ENCODE data around the gene PNPLA8.

PNPLA8 gene

GRCh38 chr7:108459922-108460551, 65.9 kb downstream of the PNPLA8 start:
- TF ChIP-seq TEAD4 (IDR thresholded peaks at IDR 0.05) (no peak), RAD21 (IDR thresholded peaks at IDR 0.05; ENCODE audit: low read depth) (peak; percentile 68)

- TF ChIP-seq, protein P1, sequence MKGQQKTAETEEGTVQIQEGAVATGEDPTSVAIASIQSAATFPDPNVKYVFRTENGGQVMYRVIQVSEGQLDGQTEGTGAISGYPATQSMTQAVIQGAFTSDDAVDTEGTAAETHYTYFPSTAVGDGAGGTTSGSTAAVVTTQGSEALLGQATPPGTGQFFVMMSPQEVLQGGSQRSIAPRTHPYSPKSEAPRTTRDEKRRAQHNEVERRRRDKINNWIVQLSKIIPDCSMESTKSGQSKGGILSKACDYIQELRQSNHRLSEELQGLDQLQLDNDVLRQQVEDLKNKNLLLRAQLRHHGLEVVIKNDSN (IDR thresholded peaks at IDR 0.05) = no peak
- TF ChIP-seq TEAD4 (IDR thresholded peaks at IDR 0.05) (no peak), CREB1 (IDR thresholded peaks at IDR 0.05; ENCODE audit: low read depth) (no peak), EP300 (IDR thresholded peaks at IDR 0.05; ENCODE audit: borderline replicate concordance) (no peak), FOXM1 (IDR thresholded peaks at IDR 0.05; ENCODE audit: borderline replicate concordance, low read depth) (no peak), NFIC (IDR thresholded peaks at IDR 0.05) (no peak), TCF12 (IDR thresholded peaks at IDR 0.05; ENCODE audit: low read depth) (no peak), RAD21 (IDR thresholded peaks at IDR 0.05; ENCODE audit: low read depth) (no peak), YY1 (IDR thresholded peaks at IDR 0.05; ENCODE audit: low read depth) (no peak), ZBTB7A (IDR thresholded peaks at IDR 0.05; ENCODE audit: low read depth) (no peak)
- TF ChIP-seq, protein P2, sequence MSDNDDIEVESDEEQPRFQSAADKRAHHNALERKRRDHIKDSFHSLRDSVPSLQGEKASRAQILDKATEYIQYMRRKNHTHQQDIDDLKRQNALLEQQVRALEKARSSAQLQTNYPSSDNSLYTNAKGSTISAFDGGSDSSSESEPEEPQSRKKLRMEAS (IDR thresholded peaks at IDR 0.05) = no peak
These were observed 68.1 kb downstream of the PNPLA8 start for GRCh38 chr7:108457871-108458270.

- no peak for TF ChIP-seq YY1 (IDR thresholded peaks at IDR 0.05; ENCODE audit: low read depth)
- no peak for TF ChIP-seq TCF12 (IDR thresholded peaks at IDR 0.05; ENCODE audit: low read depth)
- TF ChIP-seq, protein P1 (IDR thresholded peaks at IDR 0.05) = no peak
- TF ChIP-seq CREB1 (IDR thresholded peaks at IDR 0.05; ENCODE audit: low read depth) = no peak
- no peak for TF ChIP-seq EGR1 (IDR thresholded peaks at IDR 0.05)
- TF ChIP-seq ZBTB7A (IDR thresholded peaks at IDR 0.05; ENCODE audit: low read depth) = no peak
- TF ChIP-seq RAD21 (IDR thresholded peaks at IDR 0.05; ENCODE audit: low read depth) = no peak
- no peak for TF ChIP-seq TEAD4 (IDR thresholded peaks at IDR 0.05)
- no peak for TF ChIP-seq TAF1 (IDR thresholded peaks at IDR 0.05; ENCODE audit: low read depth)
- TF ChIP-seq EP300 (IDR thresholded peaks at IDR 0.05; ENCODE audit: borderline replicate concordance) = no peak
- TF ChIP-seq, protein P2 (IDR thresholded peaks at IDR 0.05) = no peak
- TF ChIP-seq FOXM1 (IDR thresholded peaks at IDR 0.05; ENCODE audit: borderline replicate concordance, low read depth) = no peak
- TF ChIP-seq, protein P3, sequence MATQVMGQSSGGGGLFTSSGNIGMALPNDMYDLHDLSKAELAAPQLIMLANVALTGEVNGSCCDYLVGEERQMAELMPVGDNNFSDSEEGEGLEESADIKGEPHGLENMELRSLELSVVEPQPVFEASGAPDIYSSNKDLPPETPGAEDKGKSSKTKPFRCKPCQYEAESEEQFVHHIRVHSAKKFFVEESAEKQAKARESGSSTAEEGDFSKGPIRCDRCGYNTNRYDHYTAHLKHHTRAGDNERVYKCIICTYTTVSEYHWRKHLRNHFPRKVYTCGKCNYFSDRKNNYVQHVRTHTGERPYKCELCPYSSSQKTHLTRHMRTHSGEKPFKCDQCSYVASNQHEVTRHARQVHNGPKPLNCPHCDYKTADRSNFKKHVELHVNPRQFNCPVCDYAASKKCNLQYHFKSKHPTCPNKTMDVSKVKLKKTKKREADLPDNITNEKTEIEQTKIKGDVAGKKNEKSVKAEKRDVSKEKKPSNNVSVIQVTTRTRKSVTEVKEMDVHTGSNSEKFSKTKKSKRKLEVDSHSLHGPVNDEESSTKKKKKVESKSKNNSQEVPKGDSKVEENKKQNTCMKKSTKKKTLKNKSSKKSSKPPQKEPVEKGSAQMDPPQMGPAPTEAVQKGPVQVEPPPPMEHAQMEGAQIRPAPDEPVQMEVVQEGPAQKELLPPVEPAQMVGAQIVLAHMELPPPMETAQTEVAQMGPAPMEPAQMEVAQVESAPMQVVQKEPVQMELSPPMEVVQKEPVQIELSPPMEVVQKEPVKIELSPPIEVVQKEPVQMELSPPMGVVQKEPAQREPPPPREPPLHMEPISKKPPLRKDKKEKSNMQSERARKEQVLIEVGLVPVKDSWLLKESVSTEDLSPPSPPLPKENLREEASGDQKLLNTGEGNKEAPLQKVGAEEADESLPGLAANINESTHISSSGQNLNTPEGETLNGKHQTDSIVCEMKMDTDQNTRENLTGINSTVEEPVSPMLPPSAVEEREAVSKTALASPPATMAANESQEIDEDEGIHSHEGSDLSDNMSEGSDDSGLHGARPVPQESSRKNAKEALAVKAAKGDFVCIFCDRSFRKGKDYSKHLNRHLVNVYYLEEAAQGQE (IDR thresholded peaks at IDR 0.05; ENCODE audit: low read depth) = no peak
- no peak for TF ChIP-seq CEBPB (IDR thresholded peaks at IDR 0.05)
- no peak for TF ChIP-seq NFIC (IDR thresholded peaks at IDR 0.05)
These were observed 68.9 kb downstream of the PNPLA8 start for GRCh38 chr7:108456845-108457540.

GRCh38 chr7:108455998-108456677, 69.8 kb downstream of the PNPLA8 start, which contains the start of gene NRCAM:
Gene NRCAM, minus strand, starts transcription at chr7:108456436. Its CDS starts 216,372 bp downstream, at chr7:108240064.
- no peak for TF ChIP-seq FOXM1 (IDR thresholded peaks at IDR 0.05; ENCODE audit: borderline replicate concordance, low read depth)
- TF ChIP-seq, protein P2 (IDR thresholded peaks at IDR 0.05) = peak; percentile 2; the same call in 1 of the 2 replicates
- no peak for TF ChIP-seq YY1 (IDR thresholded peaks at IDR 0.05; ENCODE audit: low read depth)
- no peak for TF ChIP-seq NFIC (IDR thresholded peaks at IDR 0.05)
- no peak; the same call in 1 of the 2 replicates for TF ChIP-seq TCF12 (IDR thresholded peaks at IDR 0.05; ENCODE audit: low read depth)
- no peak for TF ChIP-seq RAD21 (IDR thresholded peaks at IDR 0.05; ENCODE audit: low read depth)
- TF ChIP-seq EP300 (IDR thresholded peaks at IDR 0.05; ENCODE audit: borderline replicate concordance) = no peak
- TF ChIP-seq EGR1 (IDR thresholded peaks at IDR 0.05) = peak; percentile 88
- TF ChIP-seq CEBPB (IDR thresholded peaks at IDR 0.05) = no peak
- TF ChIP-seq, protein P1 (IDR thresholded peaks at IDR 0.05) = no peak
- no peak for TF ChIP-seq TAF1 (IDR thresholded peaks at IDR 0.05; ENCODE audit: low read depth)
- TF ChIP-seq CREB1 (IDR thresholded peaks at IDR 0.05; ENCODE audit: low read depth) = no peak
- no peak; the same call in 1 of the 2 replicates for TF ChIP-seq ZBTB7A (IDR thresholded peaks at IDR 0.05; ENCODE audit: low read depth)
- no peak for TF ChIP-seq TEAD4 (IDR thresholded peaks at IDR 0.05)
- TF ChIP-seq, protein P3 (IDR thresholded peaks at IDR 0.05; ENCODE audit: low read depth) = no peak

Measured in Ishikawa (cell line).